HG03460 (cell line): ENCODE results near the gene SLC18B1.

ENCODE experiments used
- ATAC-seq: cut with Tn5 transposase; IDR thresholded peaks from one replicate; pipeline ENCODE4 v1.9.1; 2021; ENCODE audit not compliant: unreplicated experiment

SLC18B1 gene

DNA sequence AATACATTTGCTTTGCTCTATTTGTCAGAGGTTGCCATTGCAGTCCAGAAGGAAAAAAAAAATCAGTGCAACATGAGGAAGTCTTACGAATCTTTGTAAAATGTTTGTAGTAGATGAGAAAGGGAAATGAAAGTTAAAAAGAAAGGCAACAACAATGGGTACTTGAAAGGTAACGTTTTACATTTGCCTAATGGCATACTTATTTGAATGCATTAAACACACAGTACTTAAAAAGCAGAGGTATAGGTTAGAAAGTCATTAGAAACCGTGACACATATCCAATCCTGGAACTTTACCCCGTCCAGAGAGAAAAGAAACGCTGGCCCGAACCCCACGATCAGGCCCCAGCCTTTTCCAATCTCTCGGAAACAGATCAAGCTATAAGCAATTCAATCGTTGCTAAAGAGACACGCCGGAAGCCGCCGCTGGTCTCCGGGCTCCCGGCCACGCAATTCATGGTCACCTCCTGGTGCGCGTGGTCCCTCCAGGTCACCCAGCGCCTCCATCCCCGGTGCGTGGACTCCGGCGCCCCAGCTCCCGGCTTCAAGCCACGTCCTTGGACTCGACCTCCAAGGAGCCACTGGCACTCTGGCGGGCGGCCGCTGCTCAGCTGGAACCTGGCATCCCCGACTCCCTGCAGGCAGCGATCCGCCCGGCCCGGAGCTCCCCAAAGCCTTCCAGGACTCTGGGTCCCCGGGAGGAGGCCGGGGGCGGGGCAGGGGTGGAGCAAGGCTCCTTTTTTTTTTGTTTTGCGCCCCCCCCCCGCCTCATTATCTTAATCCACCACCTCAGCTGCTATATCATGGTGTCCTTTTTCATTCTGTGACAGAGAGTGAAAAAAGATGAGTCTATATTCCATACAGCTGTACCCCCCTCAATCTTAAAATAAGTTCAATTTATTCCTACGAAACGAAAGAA lies at the start of gene SLC18B1:
Gene SLC18B1 (minus strand): TSS at position 687 of the 918 bp plus-strand sequence. CDS start 181 bp downstream, at position 506.
- ATAC-seq, result peak; percentile 46

DNA sequence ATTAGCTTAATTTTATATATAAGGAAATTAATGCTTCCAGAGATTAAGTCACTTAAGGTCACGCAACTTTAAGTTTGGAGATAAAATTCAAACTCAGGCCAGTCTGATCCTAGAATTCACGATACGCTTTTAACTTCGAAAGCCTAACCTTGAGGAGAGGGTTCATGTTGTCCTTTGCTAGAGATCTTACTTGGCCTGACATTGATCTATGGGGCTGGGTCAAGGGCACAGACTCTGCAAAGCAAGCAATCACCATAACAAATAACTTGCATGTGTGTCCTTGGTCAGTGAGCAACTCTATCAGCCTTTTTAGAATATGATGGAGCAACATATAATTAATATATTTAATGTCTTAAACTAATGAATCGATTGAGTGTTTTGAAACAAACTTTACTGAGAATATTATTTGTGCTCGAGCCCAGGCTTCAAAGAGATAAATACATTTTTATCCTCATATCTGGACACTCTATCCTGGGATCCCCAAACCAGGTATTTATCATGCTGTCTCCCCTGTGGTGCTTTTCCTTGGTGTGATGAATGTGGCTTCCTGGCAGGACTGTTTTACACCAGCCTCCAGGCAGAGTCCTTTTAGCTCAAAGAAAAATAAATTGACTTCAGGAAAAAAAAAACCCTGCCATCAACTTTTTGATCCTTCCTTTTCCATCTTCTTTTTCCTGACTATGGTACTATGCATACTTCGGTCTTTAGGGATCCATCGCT lies 45.0 kb upstream of the SLC18B1 start:
- no peak for ATAC-seq

DNA sequence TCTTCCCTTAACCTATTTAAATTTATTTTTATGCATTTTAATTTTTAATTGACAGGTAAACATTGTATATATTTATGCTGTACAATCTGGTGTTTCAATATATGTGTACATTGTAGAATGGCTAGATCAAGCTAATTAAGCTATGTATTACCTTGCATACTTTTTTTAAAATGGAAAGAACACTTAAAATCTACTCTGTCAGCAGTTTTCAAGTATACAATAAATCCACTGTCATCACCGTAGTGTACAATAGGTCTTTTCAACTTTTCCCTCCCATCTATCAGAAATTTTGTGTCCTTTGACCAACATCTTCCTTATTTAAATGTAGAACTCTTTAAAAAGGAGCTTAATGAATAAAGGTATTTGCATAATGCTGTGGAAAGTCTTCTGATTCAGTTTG lies 43.5 kb upstream of the SLC18B1 start:
- no peak for ATAC-seq

DNA sequence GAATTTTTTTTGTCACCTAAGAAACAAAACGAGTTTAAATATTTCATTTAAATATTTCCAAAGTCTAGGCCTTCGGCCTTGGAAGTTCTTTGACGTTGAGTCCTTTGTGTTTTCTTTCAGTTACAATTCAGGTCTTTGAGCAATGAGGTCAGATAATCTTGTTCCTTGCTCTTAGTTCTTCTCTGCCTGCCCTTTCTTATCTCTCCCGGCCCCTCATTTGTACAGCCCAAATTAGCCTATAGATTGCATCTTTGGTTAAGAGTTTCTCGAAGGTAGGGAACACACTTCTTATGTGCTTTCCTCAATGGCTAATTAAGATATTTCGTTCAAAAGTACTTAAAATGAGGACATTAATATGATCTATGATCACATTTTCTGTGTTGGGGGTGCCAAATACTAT lies 34.5 kb upstream of the SLC18B1 start:
- ATAC-seq, result no peak

DNA sequence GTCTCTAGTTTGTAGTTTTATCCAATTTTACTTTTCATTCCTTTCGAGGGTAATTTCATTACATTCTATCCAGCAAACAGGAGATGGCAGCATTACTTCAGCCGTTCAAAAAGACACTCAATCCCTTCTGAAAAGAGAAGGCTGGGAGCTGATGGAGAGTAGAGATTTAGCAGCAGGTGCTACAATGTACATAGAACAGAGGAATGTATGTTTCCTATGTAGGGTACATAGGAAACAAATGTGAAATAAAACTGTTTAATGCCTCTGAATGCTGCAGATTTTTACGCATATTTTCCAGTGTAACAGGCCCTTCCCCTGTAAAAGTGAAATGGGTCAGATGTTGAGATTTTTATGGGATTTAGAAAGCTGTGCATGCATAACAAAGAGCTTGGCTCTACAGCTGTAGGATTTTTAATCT lies 31.9 kb upstream of the SLC18B1 start:
- ATAC-seq, result no peak

DNA sequence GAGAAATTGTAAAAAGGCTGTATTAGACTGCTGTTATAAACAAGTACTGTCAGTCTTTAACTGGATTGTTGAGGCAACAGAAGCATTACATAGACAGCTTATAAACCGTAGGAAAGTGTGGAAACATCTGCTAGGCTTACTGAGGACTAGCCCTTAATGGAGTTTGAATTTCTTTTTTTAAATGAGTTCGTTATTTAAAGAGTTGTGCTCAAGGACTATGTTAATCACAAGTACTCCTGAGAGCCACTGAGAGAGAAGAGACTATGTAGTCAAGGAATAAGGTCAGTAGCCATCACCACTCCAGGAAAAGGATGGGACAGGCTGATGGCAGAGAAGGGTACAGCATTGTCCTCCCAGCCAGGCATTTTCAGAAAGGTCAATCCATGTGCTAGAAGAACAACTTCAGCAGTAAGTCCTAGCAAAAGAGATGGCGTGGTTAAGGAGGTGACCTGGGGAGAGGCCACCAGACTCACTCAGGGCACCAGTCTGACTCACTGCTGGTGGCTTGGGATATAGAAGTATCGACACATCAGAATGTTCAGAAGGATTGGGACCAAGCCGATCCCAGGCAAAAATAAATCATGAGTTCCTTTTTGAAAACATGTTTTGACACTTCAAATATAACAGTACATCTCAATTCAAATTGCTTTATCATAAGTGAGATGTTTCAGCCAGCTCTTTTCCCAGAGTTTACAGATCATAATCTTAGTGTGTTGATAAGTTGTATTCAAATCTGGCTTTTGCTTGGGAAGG lies 22.4 kb upstream of the SLC18B1 start:
- ATAC-seq, result no peak

DNA sequence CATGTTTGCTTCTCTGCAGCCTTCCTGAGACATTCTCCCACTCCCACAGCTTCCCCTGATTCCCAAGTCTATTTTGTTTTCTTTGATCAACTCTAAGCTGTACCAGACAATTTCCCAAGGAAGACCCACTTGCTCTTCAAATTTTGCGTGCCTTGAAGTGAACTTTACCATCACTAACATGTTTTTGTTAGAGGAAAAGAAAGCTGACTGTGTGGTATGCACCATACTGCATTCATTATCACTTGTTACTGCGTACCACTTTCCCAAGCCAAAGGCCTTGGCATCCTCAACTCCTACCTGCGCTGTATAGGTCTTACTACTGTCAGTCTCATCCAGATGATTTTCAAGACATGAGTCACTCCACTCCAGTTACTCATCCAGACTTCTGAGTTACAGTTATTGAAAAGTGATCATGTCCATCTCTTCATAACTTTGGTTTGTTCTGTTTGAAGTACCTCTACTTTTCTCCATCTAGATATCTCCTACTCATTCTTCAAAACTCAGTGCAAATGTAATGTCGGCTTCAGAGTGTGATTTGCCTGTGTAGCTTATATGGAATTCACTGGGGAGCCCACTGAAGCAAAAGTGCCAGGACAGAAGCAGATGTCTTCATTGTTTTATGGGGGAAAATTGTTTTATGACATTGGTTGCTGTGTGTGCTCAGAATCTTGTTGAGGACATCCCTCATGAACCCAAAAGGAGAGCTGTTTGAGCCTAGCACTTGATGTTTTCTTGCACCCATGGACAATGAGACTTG lies 21.1 kb upstream of the SLC18B1 start:
- no peak for ATAC-seq

DNA sequence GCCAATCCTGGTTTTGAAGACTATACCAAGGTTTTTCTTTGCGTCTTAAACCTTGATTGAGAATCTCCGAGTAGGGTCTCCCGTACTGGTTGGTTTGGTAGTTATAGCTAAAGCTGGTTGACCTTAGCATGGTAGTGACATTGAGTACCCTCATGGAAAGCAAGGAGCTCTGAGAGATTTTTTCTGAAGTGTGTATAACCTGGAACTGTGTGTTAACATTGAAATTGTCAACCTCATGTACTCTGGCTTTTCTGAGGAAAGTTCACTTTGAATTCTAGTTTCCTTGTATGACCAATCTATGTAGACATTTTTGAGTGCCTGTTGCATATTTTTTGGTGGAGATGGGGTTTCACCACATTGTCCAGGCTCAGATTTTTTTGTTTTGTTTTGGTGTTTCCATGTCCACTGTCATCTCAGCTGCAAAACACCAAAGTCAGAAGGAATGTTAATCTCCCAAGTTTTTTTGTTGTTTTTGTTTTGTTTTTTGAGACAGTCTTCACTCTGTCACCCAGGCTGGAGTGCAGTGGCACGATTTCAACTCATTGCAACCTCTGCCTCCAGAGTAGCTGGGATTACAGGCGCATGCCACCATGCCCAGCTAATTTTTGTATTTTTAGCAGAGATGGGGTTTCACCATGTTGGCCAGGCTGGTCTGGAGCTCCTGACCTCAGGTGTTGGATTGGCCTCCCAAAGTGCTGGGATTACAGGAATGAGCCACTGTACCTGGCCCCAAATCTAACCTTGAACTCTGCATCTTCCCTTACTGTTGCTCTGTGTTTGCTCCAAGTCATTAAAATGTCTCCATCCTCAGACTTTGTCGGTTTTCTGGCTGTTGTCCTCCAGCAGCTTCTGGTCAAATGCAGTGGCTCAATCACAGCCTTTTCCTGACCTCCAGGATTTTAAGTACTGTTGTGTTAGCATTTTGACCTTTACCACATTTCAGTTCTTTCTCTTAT lies 20.2 kb upstream of the SLC18B1 start:
- no peak for ATAC-seq

DNA sequence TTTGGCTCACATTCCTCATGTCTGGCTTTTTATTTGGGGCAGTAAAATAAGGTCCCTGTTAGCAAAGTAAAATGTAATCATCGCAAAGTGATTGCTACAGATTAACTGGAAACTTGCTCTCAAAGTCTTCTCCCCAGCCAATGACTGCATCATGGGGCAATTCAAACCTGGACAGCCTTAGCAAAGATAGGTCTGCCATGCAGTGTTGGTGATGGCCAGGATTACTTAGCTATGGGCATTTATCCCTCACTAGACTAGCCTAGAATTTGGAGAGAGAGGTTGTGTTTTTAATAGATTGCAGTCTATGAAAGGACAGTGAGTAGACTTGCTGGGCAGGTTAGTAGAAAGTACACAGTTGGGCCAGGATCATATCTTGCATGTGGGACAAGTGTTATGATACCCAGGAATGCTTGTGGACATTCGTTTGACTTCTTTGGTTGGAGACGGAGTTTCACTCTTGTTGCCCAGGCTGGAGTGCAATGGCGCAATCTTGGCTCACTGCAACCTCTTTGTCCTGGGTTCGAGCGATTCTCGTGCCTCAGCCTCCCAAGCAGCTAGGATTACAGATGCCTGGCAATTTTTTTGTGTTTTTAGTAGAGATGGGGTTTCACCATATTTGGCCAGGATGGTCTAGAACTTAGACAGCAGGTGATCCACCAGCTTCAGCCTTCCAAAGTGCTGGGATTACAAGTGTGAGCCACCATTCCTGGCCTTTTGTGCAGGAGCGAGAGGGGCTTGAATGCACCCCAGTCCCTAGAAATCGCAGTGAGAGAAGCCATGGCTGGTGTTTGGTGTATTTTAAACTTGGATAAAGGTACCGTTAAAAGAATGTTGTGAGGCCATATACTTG lies 19.3 kb upstream of the SLC18B1 start:
- no peak for ATAC-seq

DNA sequence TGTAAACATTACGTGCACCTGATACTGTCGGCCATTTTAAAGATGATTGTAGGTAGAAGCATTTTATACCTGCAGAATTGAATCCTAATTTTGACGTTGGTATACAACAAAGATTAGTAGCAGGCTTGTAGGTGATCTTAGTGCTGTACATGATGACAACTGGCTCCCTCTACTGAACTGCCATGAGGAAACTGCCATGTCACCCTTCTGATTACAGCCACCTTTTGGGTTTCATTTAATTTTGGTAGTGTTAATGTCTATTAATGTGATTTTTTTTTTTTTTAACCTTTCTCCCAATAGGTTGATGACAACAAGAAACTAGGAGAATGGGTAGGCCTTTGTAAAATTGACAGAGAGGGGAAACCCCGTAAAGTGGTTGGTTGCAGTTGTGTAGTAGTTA lies 18.2 kb upstream of the SLC18B1 start:
- no peak for ATAC-seq

DNA sequence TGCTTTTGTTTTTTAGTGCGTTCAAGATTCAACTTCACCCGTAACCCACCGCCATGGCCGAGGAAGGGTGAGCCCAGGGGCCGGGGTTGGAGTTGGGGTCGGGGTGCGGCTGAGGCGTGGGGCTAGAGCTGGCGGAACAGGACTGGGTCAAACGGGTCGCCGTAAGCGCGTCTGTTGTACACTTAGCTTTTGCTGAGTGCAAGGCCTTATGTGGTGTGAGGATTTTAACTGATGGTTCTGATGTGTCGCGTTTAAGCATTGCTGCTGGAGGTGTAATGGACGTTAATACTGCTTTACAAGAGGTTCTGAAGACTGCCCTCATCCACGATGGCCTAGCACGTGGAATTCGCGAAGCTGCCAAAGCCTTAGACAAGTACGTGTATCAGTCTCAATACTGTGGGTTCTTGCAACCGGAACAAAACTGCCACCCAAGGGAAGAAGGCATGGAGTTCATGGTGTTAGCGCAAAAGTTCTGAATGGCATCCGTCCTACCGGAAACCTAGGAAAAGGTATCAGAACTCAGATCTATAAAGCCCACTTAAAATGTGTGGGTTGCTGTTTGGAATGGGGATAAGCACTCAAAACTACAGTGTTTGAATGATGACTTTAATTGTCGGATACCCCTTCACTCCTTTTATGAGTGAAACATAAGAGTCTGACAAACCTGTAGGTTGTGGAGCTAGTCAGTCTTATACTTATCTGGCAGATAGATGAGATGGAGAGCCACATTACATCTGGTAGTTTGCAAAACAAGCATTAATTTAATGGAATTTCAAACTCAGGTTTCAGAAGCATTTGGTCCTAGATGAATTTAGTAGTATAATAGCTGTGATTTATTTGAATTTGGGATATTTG lies 16.5 kb upstream of the SLC18B1 start:
- peak; percentile 10 for ATAC-seq

DNA sequence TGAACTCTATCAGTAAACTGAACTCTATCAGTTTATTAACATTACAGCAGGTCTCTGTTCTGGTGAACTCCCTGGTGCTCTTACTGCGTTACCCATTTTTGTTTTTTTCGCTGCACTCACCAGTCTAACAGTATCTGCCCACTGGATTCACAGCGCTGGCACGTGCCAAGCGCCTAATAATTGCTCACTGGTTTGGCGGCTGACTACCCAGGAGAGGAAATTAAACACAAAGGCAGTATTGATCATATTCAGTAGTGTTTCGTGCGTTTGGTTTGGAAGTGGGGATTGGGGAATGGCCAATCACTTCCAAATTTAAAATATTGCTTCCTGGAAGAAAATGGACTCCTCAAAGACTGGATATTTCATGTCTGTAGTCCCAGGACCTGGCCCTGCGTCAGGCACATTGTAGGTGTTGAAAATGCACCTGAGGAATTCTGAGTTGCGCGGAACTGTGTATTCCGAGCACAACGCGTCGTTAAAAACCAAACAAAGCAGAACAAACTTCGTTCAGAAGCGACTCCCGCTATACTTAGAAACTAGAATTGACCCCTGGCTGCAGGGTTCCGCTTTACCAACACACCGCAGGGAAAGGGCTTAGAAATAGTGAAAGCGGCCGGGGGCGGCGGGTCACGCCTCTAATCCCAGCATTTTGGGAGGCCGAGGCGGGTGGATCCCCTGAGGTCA lies 14.9 kb upstream of the SLC18B1 start:
- ATAC-seq, result peak; percentile 26

DNA sequence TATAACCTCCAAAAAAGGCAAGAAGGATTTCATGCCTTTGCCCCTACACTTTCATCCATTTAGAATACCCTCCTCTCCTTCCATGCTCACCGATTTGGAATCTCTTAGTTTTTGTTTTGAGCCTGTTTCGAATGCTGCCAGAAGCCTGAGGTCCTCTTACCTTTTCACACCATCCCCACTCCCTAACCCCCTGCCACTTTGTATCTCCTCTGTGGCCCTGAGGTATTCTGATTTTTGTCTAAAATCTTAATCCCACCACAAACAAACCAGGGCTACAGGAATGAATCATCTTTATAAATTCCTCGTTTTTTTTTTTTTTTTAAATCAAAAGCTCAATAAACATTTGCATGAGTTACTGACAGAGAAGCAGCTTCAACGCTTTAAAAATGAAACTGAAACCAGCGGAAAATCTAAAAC lies 14.3 kb upstream of the SLC18B1 start:
- ATAC-seq, result peak; percentile 2

DNA sequence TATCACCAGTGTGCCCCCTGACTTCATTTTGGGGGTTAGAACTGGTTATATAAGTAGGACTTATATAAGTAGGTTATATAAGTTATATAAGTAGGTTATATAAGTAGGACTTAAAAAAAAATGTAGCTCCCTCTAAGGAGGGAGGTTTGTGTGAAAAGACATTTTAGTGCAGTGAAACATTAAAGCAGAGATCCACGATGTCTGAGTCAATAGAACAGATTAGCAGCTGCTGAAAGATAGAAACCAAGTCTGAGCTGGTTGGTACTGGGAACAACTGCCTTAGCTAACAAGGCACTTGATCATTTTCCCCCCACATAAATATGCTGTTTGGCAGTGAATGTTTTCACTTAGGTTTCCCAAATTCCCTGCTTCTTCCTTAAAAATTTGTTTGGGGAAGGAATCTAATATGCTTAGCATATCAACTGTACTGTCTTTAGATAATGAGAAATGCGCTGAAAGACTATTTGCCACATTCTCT lies 13.9 kb upstream of the SLC18B1 start:
- ATAC-seq, result no peak

DNA sequence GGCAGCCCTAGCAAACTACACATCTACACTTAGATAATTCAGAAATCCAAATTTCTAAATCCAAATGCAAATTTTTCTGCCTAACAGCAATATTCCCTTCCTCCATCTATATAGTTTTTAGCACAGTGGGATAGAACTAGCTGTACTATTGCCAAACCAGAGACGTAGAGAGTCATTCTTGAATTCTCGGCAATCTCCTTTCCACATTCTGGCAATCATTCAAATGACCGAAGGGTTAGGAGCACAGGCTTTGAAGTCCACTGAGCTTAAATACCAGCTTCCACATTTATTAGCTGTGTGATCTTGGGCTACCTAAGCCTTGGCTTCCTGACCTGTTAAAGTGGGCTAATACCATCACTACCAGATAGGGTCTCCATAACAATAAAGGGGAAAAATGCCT lies 12.8 kb upstream of the SLC18B1 start:
- ATAC-seq, result no peak

DNA sequence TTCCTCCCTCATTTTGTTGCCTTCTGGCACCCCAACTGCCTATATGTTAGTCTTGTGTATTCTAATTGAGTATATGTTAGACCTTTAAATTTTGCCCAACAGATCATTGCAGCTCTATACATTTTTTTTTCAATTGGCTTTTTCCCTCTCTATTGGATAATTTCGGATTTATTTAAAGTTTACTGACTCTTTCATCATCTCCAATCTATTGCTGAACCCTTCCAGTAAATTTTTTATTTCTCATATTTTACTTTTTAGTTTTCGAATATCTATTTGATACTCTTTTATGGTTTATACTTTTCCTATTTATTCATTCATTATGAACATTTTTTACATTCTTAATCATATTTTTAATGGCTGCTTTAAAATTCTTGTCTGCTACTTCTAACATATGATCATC lies 7.1 kb upstream of the SLC18B1 start:
- ATAC-seq, result no peak

DNA sequence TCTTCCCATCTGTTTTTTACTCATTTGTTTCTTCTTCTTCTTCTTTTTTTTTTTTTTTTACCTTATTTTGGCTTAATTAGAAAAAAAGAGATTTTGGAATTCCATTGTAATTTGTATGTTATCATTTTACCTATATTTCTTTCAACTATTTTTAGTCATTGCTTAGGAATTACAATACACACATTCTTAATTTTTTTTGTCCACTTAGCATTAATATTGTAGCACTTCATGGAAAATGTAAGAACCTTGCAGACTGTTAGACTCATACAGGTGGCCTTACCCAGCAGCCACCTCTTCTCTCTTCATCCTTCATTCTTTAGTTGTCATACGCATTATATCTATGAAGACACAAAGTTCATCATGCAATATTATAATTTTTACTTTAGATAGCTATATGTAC lies 5.8 kb upstream of the SLC18B1 start:
- ATAC-seq, result no peak
